Smooth muscle cell (in vitro differentiated cells): ENCODE data around the gene PCYT1B. TPM values are rescaled to one million over a fixed set of nuclear protein-coding genes. Genes with fewer than 3 reads are reported as not detected.

ENCODE experiments used
- DNase-seq: peaks from one replicate; lab custom pipeline; 2025; ENCODE audit not compliant: unreplicated experiment; lab: John Stamatoyannopoulos, UW
- H2AFZ ChIP-seq: fragments of 200-600 bp; sonication (generic); 2 replicates; pipeline ENCODE4 v1.6.0; 2016; ENCODE audit warnings: antibody characterized with exemption, low read depth, mild to moderate bottlenecking
- H3F3A ChIP-seq: fragments of 200-600 bp; sonication (generic); 2 replicates; pipeline ENCODE4 v1.6.0; 2017; ENCODE audit warnings: antibody characterized with exemption, low read depth
- H3K27ac ChIP-seq: fragments of 200-600 bp; sonication (generic); 2 replicates; pipeline ENCODE4 v1.5.1; 2016; ENCODE audit warnings: low read depth, mild to moderate bottlenecking
- H3K27me3 ChIP-seq: fragments of 200-600 bp; sonication (generic); 2 replicates; pipeline ENCODE4 v1.6.1; 2016; ENCODE audit warnings: low read depth, mild to moderate bottlenecking
- H3K36me3 ChIP-seq: fragments of 200-600 bp; sonication (generic); 2 replicates; pipeline ENCODE4 v1.5.1; 2016; ENCODE audit warnings: low read depth
- H3K4me1 ChIP-seq: fragments of 200-600 bp; sonication (generic); 2 replicates; pipeline ENCODE4 v1.5.1; 2016; ENCODE audit warnings: low read depth
- H3K4me2 ChIP-seq: fragments of 200-600 bp; sonication (generic); 2 replicates; pipeline ENCODE4 v1.6.0; 2016; ENCODE audit warnings: mild to moderate bottlenecking
- H3K4me3 ChIP-seq: fragments of 200-600 bp; sonication (generic); 2 replicates; pipeline ENCODE4 v1.5.1; 2016; ENCODE audit warnings: mild to moderate bottlenecking
- H3K79me2 ChIP-seq: fragments of 200-600 bp; sonication (generic); 2 replicates; pipeline ENCODE4 v1.6.0; 2016; ENCODE audit warnings: low read depth, mild to moderate bottlenecking
- H3K9ac ChIP-seq: fragments of 200-600 bp; sonication (generic); 2 replicates; pipeline ENCODE4 v1.6.0; 2016; ENCODE audit warnings: low read depth
- H3K9me3 ChIP-seq: fragments of 200-600 bp; sonication (generic); replicated peaks from 2 replicates; pipeline ENCODE4 v1.5.1; 2016; ENCODE audit warnings: low read depth
- H4K20me1 ChIP-seq: fragments of 200-600 bp; sonication (generic); 2 replicates; pipeline ENCODE4 v1.6.0; 2016; ENCODE audit warnings: low read depth
- WGBS: methylation state at CpG from one replicate; pipeline ENCODE4 v1.1.7; 2016; ENCODE audit warnings: low lambda C conversion rate; 5-methylcytosine and 5-hydroxymethylcytosine counted together
- polyA plus RNA-seq: library from polyadenylated mRNA; unstranded; fragments of >200 nt; fragmentation: Nextera tagmentation; extraction: Ambion mirVana; gene quantifications from 2 replicates; pipeline ENCODE4 v1.2.1, GENCODE V29; 2016
- total RNA-seq: library from RNA; depleted of rRNA; stranded (reverse); fragments of >200 nt; gene quantifications from 2 replicates; pipeline ENCODE4 v1.2.3, GENCODE V29; 2014
- TF ChIP-seq, protein P1 (sequence below): fragments of 200-600 bp; sonication (generic); IDR thresholded peaks from 2 replicates; pipeline ENCODE4 v1.5.1; 2017; ENCODE audit warnings: borderline replicate concordance, mild to moderate bottlenecking, antibody characterized with exemption; ENCODE audit not compliant: insufficient read depth, poor library complexity, severe bottlenecking

The PCYT1B gene
- total and polyA plus RNA-seq, 2 experiments from 2014 or later: 5.1 to 9.4 TPM

DNA sequence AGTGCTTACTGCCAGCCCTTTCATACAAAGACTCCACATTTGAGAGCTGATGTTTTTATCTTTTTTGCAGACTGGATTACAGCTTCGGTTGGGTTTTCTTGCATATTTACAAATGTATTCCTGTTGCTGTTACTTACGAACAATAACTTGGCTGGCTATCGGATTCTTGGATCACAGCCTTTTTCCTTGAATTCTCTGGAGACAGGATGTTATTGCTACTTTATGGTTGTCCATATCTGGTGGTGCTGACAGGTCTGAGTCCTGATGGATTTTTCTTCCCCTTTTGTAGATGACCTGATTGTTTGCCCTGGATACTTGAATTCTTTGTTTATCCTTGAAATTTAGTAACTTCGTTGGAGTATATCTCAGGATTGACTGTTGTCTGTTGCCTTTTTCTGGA, 104.4 kb downstream of the PCYT1B start:
- no peaks in the 10 kb centered on the region for H3K27me3 ChIP-seq
- H2AFZ ChIP-seq: no peak overlapping the region
- no peaks in the 10 kb centered on the region for H3K79me2 ChIP-seq
- TF ChIP-seq, protein P1, sequence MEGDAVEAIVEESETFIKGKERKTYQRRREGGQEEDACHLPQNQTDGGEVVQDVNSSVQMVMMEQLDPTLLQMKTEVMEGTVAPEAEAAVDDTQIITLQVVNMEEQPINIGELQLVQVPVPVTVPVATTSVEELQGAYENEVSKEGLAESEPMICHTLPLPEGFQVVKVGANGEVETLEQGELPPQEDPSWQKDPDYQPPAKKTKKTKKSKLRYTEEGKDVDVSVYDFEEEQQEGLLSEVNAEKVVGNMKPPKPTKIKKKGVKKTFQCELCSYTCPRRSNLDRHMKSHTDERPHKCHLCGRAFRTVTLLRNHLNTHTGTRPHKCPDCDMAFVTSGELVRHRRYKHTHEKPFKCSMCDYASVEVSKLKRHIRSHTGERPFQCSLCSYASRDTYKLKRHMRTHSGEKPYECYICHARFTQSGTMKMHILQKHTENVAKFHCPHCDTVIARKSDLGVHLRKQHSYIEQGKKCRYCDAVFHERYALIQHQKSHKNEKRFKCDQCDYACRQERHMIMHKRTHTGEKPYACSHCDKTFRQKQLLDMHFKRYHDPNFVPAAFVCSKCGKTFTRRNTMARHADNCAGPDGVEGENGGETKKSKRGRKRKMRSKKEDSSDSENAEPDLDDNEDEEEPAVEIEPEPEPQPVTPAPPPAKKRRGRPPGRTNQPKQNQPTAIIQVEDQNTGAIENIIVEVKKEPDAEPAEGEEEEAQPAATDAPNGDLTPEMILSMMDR: no peak
- 55% methylated on average over 4 of the region's 4 CpGs for WGBS
- H3K4me3 ChIP-seq: no peak overlapping the region
- no peak overlapping the region for H3K9ac ChIP-seq
- no peaks in the 10 kb centered on the region for H3K9me3 ChIP-seq
- H3K36me3 ChIP-seq: no peaks in the 10 kb centered on the region
- H4K20me1 ChIP-seq: no peaks in the 10 kb centered on the region
- DNase-seq: no peak
- peaks cover 3% of the 10 kb centered on the region for H3K4me1 ChIP-seq
- H3K27ac ChIP-seq: no peak overlapping the region
- no peak overlapping the region for H3K4me2 ChIP-seq
- H3F3A ChIP-seq: no peaks in the 10 kb centered on the region

DNA sequence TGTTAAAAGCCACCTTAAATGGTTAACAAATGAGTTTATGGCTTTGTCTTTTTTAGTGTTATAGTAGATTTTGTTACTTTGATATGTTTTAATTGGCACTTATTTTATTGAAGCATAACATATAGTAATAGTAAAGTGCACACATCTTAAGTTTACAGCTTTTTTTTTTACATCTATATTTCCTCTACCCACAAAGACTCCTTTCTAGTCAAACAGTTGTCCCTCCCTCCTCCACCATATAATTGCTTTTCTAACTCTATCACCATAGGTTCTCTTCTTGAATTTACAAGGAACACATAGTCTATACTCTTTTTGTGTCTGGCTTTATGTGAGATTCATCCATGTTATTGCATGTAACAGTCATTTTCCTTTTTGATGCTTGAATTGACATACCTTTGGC, 110.6 kb downstream of the PCYT1B start:
- Histone ChIP-seq H3K4me3 (no peak overlapping the region), H3K9me3 (no peaks in the 10 kb centered on the region), H3K27ac (no peak overlapping the region), H3K79me2 (no peaks in the 10 kb centered on the region), H3K27me3 (no peaks in the 10 kb centered on the region), H2AFZ (no peak overlapping the region), H3K36me3 (peaks cover 9% of the 10 kb centered on the region), H3K4me2 (no peak overlapping the region), H3K9ac (no peak overlapping the region), H4K20me1 (no peaks in the 10 kb centered on the region), H3K4me1 (no peaks in the 10 kb centered on the region), H3F3A (no peaks in the 10 kb centered on the region)
- DNase-seq: no peak
- TF ChIP-seq, protein P1: no peak

DNA sequence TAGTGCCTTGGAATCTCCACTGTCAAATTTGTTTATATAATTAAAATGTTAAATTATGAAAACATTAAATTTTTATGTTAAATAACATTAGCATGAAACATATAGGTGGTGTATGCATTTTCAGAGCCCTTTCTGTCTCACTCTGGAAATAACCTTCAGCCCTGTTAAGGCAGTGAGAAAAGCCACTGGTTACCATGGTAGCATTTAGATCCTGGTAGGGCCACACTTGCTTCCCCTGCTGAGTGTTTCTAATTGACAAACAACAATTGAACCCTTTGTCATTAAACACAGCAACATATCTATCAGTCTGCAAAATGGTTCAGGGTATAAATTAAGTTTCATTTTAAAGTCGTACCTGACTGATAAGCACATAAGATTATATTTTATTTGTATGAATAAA, 118.5 kb downstream of the PCYT1B start:
- TF ChIP-seq, protein P1: no peak
- H4K20me1 ChIP-seq: no peaks in the 10 kb centered on the region
- no peaks in the 10 kb centered on the region for H3K27me3 ChIP-seq
- H3K9me3 ChIP-seq: no peaks in the 10 kb centered on the region
- no peaks in the 10 kb centered on the region for H3F3A ChIP-seq
- H3K4me3 ChIP-seq: no peak overlapping the region
- H3K36me3 ChIP-seq: peaks cover 5% of the 10 kb centered on the region
- no peak overlapping the region for H3K9ac ChIP-seq
- no peak overlapping the region for H3K27ac ChIP-seq
- H3K79me2 ChIP-seq: no peaks in the 10 kb centered on the region
- H3K4me1 ChIP-seq: peaks cover 35% of the 10 kb centered on the region
- no peak overlapping the region for H3K4me2 ChIP-seq
- H2AFZ ChIP-seq: no peak overlapping the region
- no peak for DNase-seq
- WGBS: 86% methylated on average over 1 of the region's 1 CpG

DNA sequence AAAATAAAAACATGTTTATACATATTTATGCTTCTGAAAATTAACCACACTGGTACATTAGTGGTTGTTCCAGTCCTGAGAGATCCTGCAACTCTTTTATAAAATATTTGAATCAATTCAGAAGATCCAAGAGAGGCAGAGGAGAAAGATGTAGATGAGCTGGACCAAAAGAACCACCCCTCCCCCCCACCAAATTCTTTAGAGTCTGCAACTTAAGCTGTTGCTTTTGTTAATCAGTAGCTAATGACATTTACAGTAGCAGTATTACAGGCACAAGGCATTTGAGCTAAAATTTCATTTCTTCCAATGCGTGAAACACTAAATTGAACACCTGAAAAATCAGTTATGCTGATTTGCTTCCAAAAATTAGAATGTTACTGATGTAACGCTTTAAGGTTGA, 120.5 kb downstream of the PCYT1B start:
- no peak overlapping the region for H3K27ac ChIP-seq
- H3K4me2 ChIP-seq: no peak overlapping the region
- no peaks in the 10 kb centered on the region for H3K27me3 ChIP-seq
- H3K4me1 ChIP-seq: peaks cover 35% of the 10 kb centered on the region
- H3K9ac ChIP-seq: no peak overlapping the region
- TF ChIP-seq, protein P1: no peak
- no peak overlapping the region for H3K4me3 ChIP-seq
- DNase-seq: no peak
- H3K79me2 ChIP-seq: no peaks in the 10 kb centered on the region
- no peaks in the 10 kb centered on the region for H3K9me3 ChIP-seq
- H4K20me1 ChIP-seq: no peaks in the 10 kb centered on the region
- H3K36me3 ChIP-seq: peaks cover 5% of the 10 kb centered on the region
- H3F3A ChIP-seq: no peaks in the 10 kb centered on the region
- 69% methylated on average over 2 of the region's 2 CpGs for WGBS
- no peak overlapping the region for H2AFZ ChIP-seq
